ENCODE data around the gene KCNT1. TPM values are rescaled to one million over a fixed set of nuclear protein-coding genes. Genes with fewer than 3 reads are reported as not detected.

KCNT1 gene
- total RNA-seq, 3 donors from 2014 or later = not detected

- no peaks in the 10 kb centered on the region for H3K4me1 ChIP-seq
- H3K36me3 ChIP-seq = no peaks in the 10 kb centered on the region
- intact Hi-C loops (cut with DNase I; ENCODE audit: low total_unique reads) = loop anchor here (5.0 kb wide), 1 partner anchor 635 kb away; no protein-coding TSS in a partner anchor
- TF ChIP-seq CTCF (IDR thresholded peaks at IDR 0.05) = no peak
- no peak for TF ChIP-seq POLR2AphosphoS5 (IDR thresholded peaks at IDR 0.05)
- TF ChIP-seq POLR2A (IDR thresholded peaks at IDR 0.05) = no peak
- H3K9me3 ChIP-seq = no peaks in the 10 kb centered on the region
- no peak for DNase-seq (ENCODE audit: low spot score in 2 of 2)
- H3K27me3 ChIP-seq = peaks cover 0 to 46% of the 10 kb centered on the region in 2 donors
- no peak overlapping the region for H3K27ac ChIP-seq
- no peak overlapping the region for H3K4me3 ChIP-seq
Observed at GRCh38 chr9:135692410-135692809, 9.6 kb upstream of the KCNT1 start.

- DNase-seq (ENCODE audit: low spot score in 2 of 2) = no peak
- Histone ChIP-seq H3K27ac (no peak overlapping the region), H3K4me3 (no peak overlapping the region), H3K27me3 (peaks cover 0 to 41% of the 10 kb centered on the region in 2 donors), H3K36me3 (no peaks in the 10 kb centered on the region), H3K4me1 (no peaks in the 10 kb centered on the region), H3K9me3 (no peaks in the 10 kb centered on the region)
- intact Hi-C loops (cut with DNase I; ENCODE audit: low total_unique reads) = loop anchor here (5.0 kb wide), 1 partner anchor 636 kb away; no protein-coding TSS in a partner anchor
- TF ChIP-seq POLR2AphosphoS5 (IDR thresholded peaks at IDR 0.05) = no peak
- no peak for TF ChIP-seq POLR2A (IDR thresholded peaks at IDR 0.05)
- no peak for TF ChIP-seq CTCF (IDR thresholded peaks at IDR 0.05)
Observed at GRCh38 chr9:135693265-135693664, 8.7 kb upstream of the KCNT1 start.

GRCh38 chr9:135693771-135694170 lies 8.2 kb upstream of the KCNT1 start:
- intact Hi-C loops (cut with DNase I; ENCODE audit: low total_unique reads) = loop anchor here (5.0 kb wide), 1 partner anchor 636 kb away; no protein-coding TSS in a partner anchor
- no peak for TF ChIP-seq CTCF (IDR thresholded peaks at IDR 0.05)
- no peak for TF ChIP-seq POLR2AphosphoS5 (IDR thresholded peaks at IDR 0.05)
- TF ChIP-seq POLR2A (IDR thresholded peaks at IDR 0.05) = no peak
- H3K27me3 ChIP-seq = peaks cover 0 to 41% of the 10 kb centered on the region in 2 donors

GRCh38 chr9:135694414-135694813 lies 7.6 kb upstream of the KCNT1 start:
- no peaks in the 10 kb centered on the region for H3K9me3 ChIP-seq
- no peak for DNase-seq (ENCODE audit: low spot score in 2 of 2)
- no peak overlapping the region for H3K27ac ChIP-seq
- no peak for TF ChIP-seq POLR2AphosphoS5 (IDR thresholded peaks at IDR 0.05)
- TF ChIP-seq CTCF (IDR thresholded peaks at IDR 0.05) = no peak
- TF ChIP-seq POLR2A (IDR thresholded peaks at IDR 0.05) = no peak
- intact Hi-C loops (cut with DNase I; ENCODE audit: low total_unique reads) = loop anchor here (5.0 kb wide), 1 partner anchor 637 kb away; no protein-coding TSS in a partner anchor
- no peaks in the 10 kb centered on the region for H3K36me3 ChIP-seq
- no peak overlapping the region for H3K4me3 ChIP-seq
- peaks cover 0 to 37% of the 10 kb centered on the region in 2 donors for H3K27me3 ChIP-seq
- H3K4me1 ChIP-seq = no peaks in the 10 kb centered on the region

More at GRCh38 chr9:135693771-135694170, 8.2 kb upstream of the KCNT1 start:
- DNase-seq (ENCODE audit: low spot score in 2 of 2) = no peak
- Histone ChIP-seq H3K9me3 (no peaks in the 10 kb centered on the region), H3K4me3 (no peak overlapping the region), H3K27ac (no peak overlapping the region), H3K36me3 (no peaks in the 10 kb centered on the region), H3K4me1 (no peaks in the 10 kb centered on the region)

- TF ChIP-seq POLR2AphosphoS5 (IDR thresholded peaks at IDR 0.05) (no peak), POLR2A (IDR thresholded peaks at IDR 0.05) (no peak), CTCF (IDR thresholded peaks at IDR 0.05) (no peak)
- Histone ChIP-seq H3K4me1 (no peaks in the 10 kb centered on the region), H3K27ac (no peak overlapping the region), H3K36me3 (no peaks in the 10 kb centered on the region), H3K4me3 (no peak overlapping the region), H3K9me3 (no peaks in the 10 kb centered on the region), H3K27me3 (peaks cover 0 to 34% of the 10 kb centered on the region in 2 donors)
- intact Hi-C loops (cut with DNase I; ENCODE audit: low total_unique reads) = no loop called here
- no peak for DNase-seq (ENCODE audit: low spot score in 2 of 2)
Observed at GRCh38 chr9:135695036-135695435, 6.9 kb upstream of the KCNT1 start.

All from breast epithelium (tissue), 4 donors.